Panc1 (cell line): ENCODE measurements around the gene P2RX3. TPM values are rescaled to one million over a fixed set of nuclear protein-coding genes. Genes with fewer than 3 reads are reported as not detected.

Experiments used
- ATAC-seq: fragments of 200-7000 bp; cut with Tn5 transposase; 2 replicates; pipeline ENCODE4 v1.9.1; 2020; ENCODE audit warnings: mild to moderate bottlenecking, moderate library complexity
- BruUV-seq: library from RNA; stranded (reverse); fragments of 400-500 nt; replicated peaks from 2 replicates; lab custom pipeline; 2021; lab: Mats Ljungman, UMichigan
- CTCF ChIA-PET: fragments of 300-600 bp; sonication (Branson Sonifier 250); formaldehyde crosslinking; loops from one replicate; lab custom pipeline; 2022; ENCODE audit warnings: antibody characterized with exemption; lab: Charles Lee
- POLR2A ChIA-PET: fragments of 300-600 bp; sonication (Branson Sonifier 250); formaldehyde crosslinking; loops from one replicate; lab custom pipeline; 2022; ENCODE audit warnings: antibody characterized with exemption; lab: Charles Lee
- DNase-seq: peaks from one replicate; pipeline ENCODE4 v3.0.0-alpha.2; 2010; ENCODE audit warnings: low read depth, low spot score
- H3K27ac ChIP-seq: 2 replicates; pipeline ENCODE4 v1.5.1; 2011; ENCODE audit warnings: mild to moderate bottlenecking, low read length, inconsistent platforms
- H3K27me3 ChIP-seq: fragments of 200-500 bp; sonication (Bioruptor generic); 2 replicates; pipeline ENCODE4 v1.6.0; 2014; ENCODE audit warnings: low read length, inconsistent platforms; ENCODE audit not compliant: control insufficient read depth, insufficient read depth
- H3K36me3 ChIP-seq: fragments of 200-500 bp; sonication (Bioruptor generic); 2 replicates; pipeline ENCODE4 v1.5.1; 2014; ENCODE audit warnings: inconsistent platforms, mild to moderate bottlenecking, low read length, moderate library complexity; ENCODE audit not compliant: control insufficient read depth, insufficient read depth
- H3K4me1 ChIP-seq: 2 replicates; pipeline ENCODE4 v1.5.1; 2011; ENCODE audit warnings: inconsistent platforms, mild to moderate bottlenecking, low read length, moderate library complexity; ENCODE audit not compliant: control insufficient read depth, insufficient read depth
- H3K4me3 ChIP-seq, 2 experiments: 2 replicates each; pipeline ENCODE4 v1.5.1; 2011 to 2012; ENCODE audit warnings: low read depth in 2 of 2, low read length in 2 of 2, mild to moderate bottlenecking in 2 of 2, inconsistent platforms in 1 of 2, moderate library complexity in 1 of 2
- H3K9me3 ChIP-seq: fragments of 200-500 bp; sonication (Bioruptor generic); 2 replicates; pipeline ENCODE4 v1.5.1; 2014; ENCODE audit warnings: low read depth, mild to moderate bottlenecking, inconsistent platforms, low read length, moderate library complexity; ENCODE audit not compliant: control insufficient read depth, insufficient read depth
- CTCF ChIP-seq: fragments of 450-650 bp; IDR thresholded peaks from 2 replicates; pipeline ENCODE4 v1.5.1; 2017; ENCODE audit warnings: mild to moderate bottlenecking
- POLR2AphosphoS5 ChIP-seq: IDR thresholded peaks from 2 replicates; pipeline ENCODE4 v1.6.1; 2012; ENCODE audit warnings: mild to moderate bottlenecking, low read depth, low read length, moderate library complexity
- REST ChIP-seq, 2 experiments: IDR thresholded peaks; 2 replicates each; pipeline ENCODE4 v1.6.1; 2011 to 2012; ENCODE audit warnings: low read depth in 2 of 2, control low read depth in 1 of 2, low read length in 1 of 2, mild to moderate bottlenecking in 1 of 2, moderate library complexity in 1 of 2; ENCODE audit not compliant: insufficient read depth in 1 of 2
- SIN3A ChIP-seq: IDR thresholded peaks from 2 replicates; pipeline ENCODE4 v1.6.1; 2012; ENCODE audit warnings: low read depth, mild to moderate bottlenecking, low read length, moderate library complexity, borderline replicate concordance; ENCODE audit not compliant: insufficient read depth
- TCF7L2 ChIP-seq: IDR thresholded peaks from 2 replicates; pipeline ENCODE4 v1.6.1; 2011; ENCODE audit warnings: mild to moderate bottlenecking, low read depth, low read length, inconsistent platforms
- in situ Hi-C: cut with HindIII; loops from 2 replicates; pipeline ENCODE4 v1.10.0; 2016; ENCODE audit warnings: low sequenced_read_pairs, low pct_unique_long_range_greater_than_20kb
- intact Hi-C: fragments of 100-400 bp; cut with micrococcal nuclease; formaldehyde crosslinking; loops from one replicate; pipeline ENCODE4 v1.10.0; 2022; ENCODE audit not compliant: unreplicated experiment
- total RNA-seq: library from RNA; stranded (reverse); gene quantifications from one replicate; pipeline ENCODE4 v1.2.1, GENCODE V29; 2021; ENCODE audit not compliant: unreplicated experiment

The P2RX3 gene
- total RNA-seq, 1 experiment from 2014 or later, result not detected

GRCh38 chr11:57301711-57302423, 36.3 kb upstream of the P2RX3 start:
- no peaks in the 10 kb centered on the region for H3K36me3 ChIP-seq
- TF ChIP-seq CTCF, result no peak
- no peak for TF ChIP-seq TCF7L2
- no peak for TF ChIP-seq POLR2AphosphoS5
- TF ChIP-seq REST (IDR thresholded peaks at IDR 0.05; ENCODE audit: insufficient read depth in 1 of 2, low read depth in 2 of 2, low read length in 1 of 2), result no peak
- TF ChIP-seq SIN3A, result no peak
- H3K27ac ChIP-seq, result no peak overlapping the region
- H3K9me3 ChIP-seq, result peaks cover 4% of the 10 kb centered on the region; the same call in 1 of the 2 replicates
- ChIA-PET POLR2A (no interaction called here), CTCF (no interaction called here)
- DNase-seq (no peak), ATAC-seq (no peak)
- BruUV-seq, result no TSS peak
- in situ Hi-C loops (no loop called here), intact Hi-C loops (no loop called here)
- no peaks in the 10 kb centered on the region for H3K27me3 ChIP-seq
- peaks cover 3% of the 10 kb centered on the region; the same call in 1 of the 2 replicates for H3K4me1 ChIP-seq
- H3K4me3 ChIP-seq, result no peak overlapping the region

- DNase-seq (no peak), ATAC-seq (no peak)
- in situ Hi-C loops (no loop called here), intact Hi-C loops (no loop called here)
- no TSS peak for BruUV-seq
- Histone ChIP-seq H3K9me3 (peaks cover 4% of the 10 kb centered on the region; the same call in 1 of the 2 replicates), H3K27me3 (no peaks in the 10 kb centered on the region), H3K4me3 (no peak overlapping the region), H3K4me1 (peaks cover 3% of the 10 kb centered on the region; the same call in 1 of the 2 replicates), H3K36me3 (no peaks in the 10 kb centered on the region), H3K27ac (no peak overlapping the region)
- ChIA-PET POLR2A (no interaction called here), CTCF (no interaction called here)
- TF ChIP-seq POLR2AphosphoS5 (no peak), REST (IDR thresholded peaks at IDR 0.05; ENCODE audit: insufficient read depth in 1 of 2, low read depth in 2 of 2, low read length in 1 of 2) (no peak), TCF7L2 (no peak), SIN3A (no peak), CTCF (no peak)
Observed at GRCh38 chr11:57302489-57302888, 35.7 kb upstream of the P2RX3 start.
